H1 (cell line): ENCODE data around the gene ERVW-1.

Experiments
- CEBPB ChIP-seq: IDR thresholded peaks from 2 replicates; pipeline ENCODE4 v1.6.1; 2012; ENCODE audit warnings: low read depth, low read length
- EZH2 ChIP-seq: fragments of 200-600 bp; sonication (generic); IDR thresholded peaks from 2 replicates; pipeline ENCODE4 v1.7.1; 2012; ENCODE audit warnings: low read depth, mild to moderate bottlenecking, moderate library complexity, low read length, inconsistent platforms; ENCODE audit not compliant: severe bottlenecking
- TF ChIP-seq, protein P1 (sequence below): IDR thresholded peaks from 2 replicates; pipeline ENCODE4 v1.6.1; 2012; ENCODE audit warnings: inconsistent platforms

DNA sequence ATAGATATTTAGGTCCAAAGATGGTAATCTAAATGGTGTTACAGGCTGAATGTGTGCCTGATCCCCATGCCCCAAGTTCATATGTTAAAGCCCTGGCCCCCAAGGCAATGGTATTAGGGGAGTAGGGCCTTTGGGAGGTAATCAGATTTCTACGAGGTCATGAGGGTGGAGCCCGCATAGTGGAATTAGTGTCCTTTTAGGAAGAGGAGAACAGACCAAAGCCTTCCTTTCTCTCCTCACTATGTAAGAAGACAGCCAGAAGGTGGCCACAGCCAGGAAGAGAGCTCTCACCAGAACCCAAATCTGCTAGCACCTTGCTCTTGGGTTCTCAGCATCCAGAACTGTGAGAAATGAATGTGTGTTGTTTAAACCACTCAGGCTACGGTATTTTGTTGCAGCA lies 15.2 kb downstream of the ERVW-1 start:
- TF ChIP-seq EZH2 (no peak), CEBPB (no peak)
- TF ChIP-seq, protein P1, sequence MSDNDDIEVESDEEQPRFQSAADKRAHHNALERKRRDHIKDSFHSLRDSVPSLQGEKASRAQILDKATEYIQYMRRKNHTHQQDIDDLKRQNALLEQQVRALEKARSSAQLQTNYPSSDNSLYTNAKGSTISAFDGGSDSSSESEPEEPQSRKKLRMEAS = no peak
